ENCODE results near the gene IFT88. TPM values are rescaled to one million over a fixed set of nuclear protein-coding genes. Genes with fewer than 3 reads are reported as not detected.
"Not testable (repeated sequence)": the region's sequence is repeated elsewhere in the genome, so short reads cannot be mapped to it uniquely, and the experiment has no call there.

Gene IFT88
- total and polyA plus RNA-seq, 9 of the 15 experiments (the other 6 are each of a cell fraction or from before 2014, with no cell fraction given) = 8.3 to 13.5 (median 10.0) TPM

DNA sequence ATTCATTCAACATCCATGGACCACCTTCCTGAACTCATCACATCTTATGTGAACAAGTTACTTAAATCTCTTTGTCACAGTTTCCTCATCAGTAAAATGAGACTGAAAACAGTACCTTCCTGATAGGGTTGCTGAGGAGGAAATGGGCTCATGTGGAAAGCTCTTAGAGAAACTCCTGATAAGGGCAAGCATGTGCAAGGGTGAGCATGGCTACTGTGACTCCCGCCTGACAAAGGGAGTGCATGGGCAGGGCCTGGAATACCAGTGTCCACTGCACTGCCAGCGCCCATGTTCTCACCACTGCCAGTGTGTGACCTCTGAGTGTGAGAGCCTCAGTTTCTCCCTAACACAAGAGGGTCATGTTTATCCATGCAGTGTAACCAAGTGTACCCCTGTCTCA, 109.3 kb downstream of the IFT88 start:
- H3K27ac ChIP-seq (ENCODE audit: extremely low read depth, low read depth, low read length) = no peak overlapping the region
- H3K4me1 ChIP-seq (replicated peaks in 1 of 2; ENCODE audit: control insufficient read depth in 2 of 2, insufficient read depth in 2 of 2, low read length in 2 of 2) = no peaks in the 10 kb centered on the region
- H3K9ac ChIP-seq (ENCODE audit: insufficient read depth in 1 of 2, low read depth in 2 of 2, low read length in 2 of 2) = no peak overlapping the region
- ATAC-seq (no peak), DNase-seq (ENCODE audit: extremely low read depth in 1 of 4, low spot score in 3 of 4) (no peak), FAIRE-seq (no peak)
- TF ChIP-seq SP2 (IDR thresholded peaks at IDR 0.05; ENCODE audit: extremely low read depth, low read depth, low read length, poor library complexity, severe bottlenecking) (no peak), POLR2A (conservative IDR thresholded peaks at IDR 0.05) (no peak), SAFB2 (IDR thresholded peaks at IDR 0.05; ENCODE audit: borderline replicate concordance, low read depth, low read length, severe bottlenecking) (no peak), MYNN (IDR thresholded peaks at IDR 0.05) (no peak), MYNN (CRISPR knock-in tag; IDR thresholded peaks at IDR 0.05) (no peak), ZNF431 (CRISPR knock-in tag; IDR thresholded peaks at IDR 0.05) (no peak), FOXA3 (CRISPR knock-in tag; conservative IDR thresholded peaks at IDR 0.05 in 1 of 2, IDR thresholded peaks at IDR 0.05 in 1 of 2) (no peak), GTF2E2 (tag; IDR thresholded peaks at IDR 0.05) (no peak)
- TF ChIP-seq, protein P1, sequence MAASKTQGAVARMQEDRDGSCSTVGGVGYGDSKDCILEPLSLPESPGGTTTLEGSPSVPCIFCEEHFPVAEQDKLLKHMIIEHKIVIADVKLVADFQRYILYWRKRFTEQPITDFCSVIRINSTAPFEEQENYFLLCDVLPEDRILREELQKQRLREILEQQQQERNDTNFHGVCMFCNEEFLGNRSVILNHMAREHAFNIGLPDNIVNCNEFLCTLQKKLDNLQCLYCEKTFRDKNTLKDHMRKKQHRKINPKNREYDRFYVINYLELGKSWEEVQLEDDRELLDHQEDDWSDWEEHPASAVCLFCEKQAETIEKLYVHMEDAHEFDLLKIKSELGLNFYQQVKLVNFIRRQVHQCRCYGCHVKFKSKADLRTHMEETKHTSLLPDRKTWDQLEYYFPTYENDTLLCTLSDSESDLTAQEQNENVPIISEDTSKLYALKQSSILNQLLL (CRISPR knock-in tag; IDR thresholded peaks at IDR 0.05; ENCODE audit: borderline replicate concordance) = no peak
- TF ChIP-seq, protein P2, sequence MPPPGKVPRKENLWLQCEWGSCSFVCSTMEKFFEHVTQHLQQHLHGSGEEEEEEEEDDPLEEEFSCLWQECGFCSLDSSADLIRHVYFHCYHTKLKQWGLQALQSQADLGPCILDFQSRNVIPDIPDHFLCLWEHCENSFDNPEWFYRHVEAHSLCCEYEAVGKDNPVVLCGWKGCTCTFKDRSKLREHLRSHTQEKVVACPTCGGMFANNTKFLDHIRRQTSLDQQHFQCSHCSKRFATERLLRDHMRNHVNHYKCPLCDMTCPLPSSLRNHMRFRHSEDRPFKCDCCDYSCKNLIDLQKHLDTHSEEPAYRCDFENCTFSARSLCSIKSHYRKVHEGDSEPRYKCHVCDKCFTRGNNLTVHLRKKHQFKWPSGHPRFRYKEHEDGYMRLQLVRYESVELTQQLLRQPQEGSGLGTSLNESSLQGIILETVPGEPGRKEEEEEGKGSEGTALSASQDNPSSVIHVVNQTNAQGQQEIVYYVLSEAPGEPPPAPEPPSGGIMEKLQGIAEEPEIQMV (tag; conservative IDR thresholded peaks at IDR 0.05; ENCODE audit: low read depth) = no peak
- ChIA-PET POLR2A (no interaction called here), CTCF (ENCODE audit: low intra/inter-chr PET ratio) (no interaction called here)
- H3K9me3 ChIP-seq (replicated peaks; ENCODE audit: control insufficient read depth, insufficient read depth, low read depth, low read length) = no peaks in the 10 kb centered on the region
- 32% methylated on average over 2 of the region's 2 CpGs for WGBS (ENCODE audit: insufficient coverage, low coverage, missing lambda C conversion rate)
- H3K79me2 ChIP-seq (ENCODE audit: control insufficient read depth, insufficient read depth, low read length) = no peaks in the 10 kb centered on the region
- H4K20me1 ChIP-seq (replicated peaks; ENCODE audit: control insufficient read depth, insufficient read depth, low read length) = no peaks in the 10 kb centered on the region
- no peaks in the 10 kb centered on the region for H3K36me3 ChIP-seq (ENCODE audit: control insufficient read depth, insufficient read depth, low read length)
- no peak overlapping the region for H3K4me3 ChIP-seq
- H3K27me3 ChIP-seq (ENCODE audit: control insufficient read depth in 2 of 2, insufficient read depth in 2 of 2, low read length in 2 of 2) = no peaks in the 10 kb centered on the region
- no peak overlapping the region for H3K4me2 ChIP-seq (ENCODE audit: insufficient read depth, low read length)
- H2AFZ ChIP-seq (ENCODE audit: low read depth, low read length) = no peak overlapping the region
- in situ Hi-C loops (cut with MboI) (no loop called here), intact Hi-C loops (cut with micrococcal nuclease) (no loop called here)
- no peaks in the 10 kb centered on the region for H3K9me1 ChIP-seq (ENCODE audit: control insufficient read depth, insufficient read depth, low read length)
- no TSS peak for BruUV-seq (replicated peaks)

DNA sequence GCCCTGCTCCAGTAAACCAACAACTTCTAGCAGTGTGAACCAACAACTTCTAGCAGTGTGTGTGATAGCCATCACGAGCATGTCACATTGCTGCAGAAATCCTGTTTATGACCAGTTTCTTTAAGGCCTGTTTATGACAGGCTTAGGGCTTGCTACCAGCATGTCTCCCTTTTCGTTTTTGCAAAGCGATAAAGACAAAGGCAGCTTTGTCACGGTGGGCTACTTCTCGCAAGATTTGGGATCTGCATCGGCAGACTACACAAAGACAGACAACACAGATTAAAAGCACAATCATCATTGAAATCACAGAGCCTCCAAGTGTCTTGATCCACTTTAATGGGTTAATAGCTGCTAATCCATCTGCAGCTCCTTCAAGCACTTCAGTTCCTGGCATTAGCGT, 111.6 kb downstream of the IFT88 start:
- intact Hi-C loops (cut with micrococcal nuclease); H3K4me3 ChIP-seq; CTCF ChIA-PET (ENCODE audit: low intra/inter-chr PET ratio); H3K9me1 ChIP-seq (ENCODE audit: control insufficient read depth, insufficient read depth, low read length); POLR2A ChIA-PET; H3K4me2 ChIP-seq (ENCODE audit: insufficient read depth, low read length); H3K4me1 ChIP-seq (replicated peaks in 1 of 2; ENCODE audit: control insufficient read depth in 2 of 2, insufficient read depth in 2 of 2, low read length in 2 of 2); H3K9ac ChIP-seq (ENCODE audit: insufficient read depth in 1 of 2, low read depth in 2 of 2, low read length in 2 of 2); H2AFZ ChIP-seq (ENCODE audit: low read depth, low read length); H3K9me3 ChIP-seq (replicated peaks; ENCODE audit: control insufficient read depth, insufficient read depth, low read depth, low read length); in situ Hi-C loops (cut with MboI); H3K79me2 ChIP-seq (ENCODE audit: control insufficient read depth, insufficient read depth, low read length); H3K27me3 ChIP-seq (ENCODE audit: control insufficient read depth in 2 of 2, insufficient read depth in 2 of 2, low read length in 2 of 2); ATAC-seq; H3K36me3 ChIP-seq (ENCODE audit: control insufficient read depth, insufficient read depth, low read length); FAIRE-seq; H4K20me1 ChIP-seq (replicated peaks; ENCODE audit: control insufficient read depth, insufficient read depth, low read length); H3K27ac ChIP-seq (ENCODE audit: extremely low read depth, low read depth, low read length); DNase-seq (ENCODE audit: extremely low read depth in 1 of 4, low spot score in 3 of 4); BruUV-seq (replicated peaks): not testable (repeated sequence)
- WGBS (ENCODE audit: insufficient coverage, low coverage, missing lambda C conversion rate) = 54% methylated on average over 7 of the region's 7 CpGs

Measured in K562 (cell line).